Stimulated activated CD4-positive, alpha-beta T cell treated with anti-CD3 and anti-CD28 coated beads, TNF-alpha, amount 100 ng/mL, for 4 hours (primary cell): ENCODE results near the gene OR2T6.
"Not testable (repeated sequence)": the region's sequence is repeated elsewhere in the genome, so short reads cannot be mapped to it uniquely, and the experiment has no call there.

Experiments used
- DNase-seq, 3 experiments: peaks; one replicate each; pipeline ENCODE4 v3.0.0-alpha.2; 2020; ENCODE audit warnings: low read depth in 3 of 3

OR2T6 gene

DNA sequence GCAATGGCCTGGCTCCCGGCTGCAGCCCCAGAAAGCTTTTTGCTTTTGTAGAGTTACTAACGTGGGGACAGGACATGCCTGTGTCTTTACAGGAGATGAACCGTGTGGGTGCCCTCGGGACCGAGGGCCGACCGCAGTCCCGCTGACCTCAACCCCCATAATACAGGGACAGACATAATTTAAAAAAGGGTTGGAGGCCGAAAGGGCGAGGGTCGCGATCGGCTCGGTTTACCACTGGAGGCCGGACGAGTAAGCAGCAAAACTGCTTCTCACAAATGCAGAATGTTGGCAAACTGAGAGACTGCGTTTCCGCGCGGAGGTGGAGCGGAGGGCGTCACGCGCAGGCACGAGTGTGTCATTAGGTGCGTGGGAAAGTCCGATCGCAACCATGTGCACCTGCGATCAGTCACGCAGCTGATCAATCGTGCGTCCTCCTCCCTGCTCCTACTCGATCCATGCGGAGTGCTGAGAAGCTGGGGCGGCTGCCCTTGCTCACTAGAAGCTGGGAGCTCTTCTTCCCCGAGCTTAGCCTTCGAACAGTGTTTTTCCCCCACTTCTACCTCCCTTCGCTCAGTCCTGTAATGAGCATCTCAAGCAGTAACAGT, 58.4 kb downstream of the OR2T6 start:
- not testable (repeated sequence) for DNase-seq

GRCh38 chr1:248434913-248435312, 59.4 kb downstream of the OR2T6 start:
- not testable (repeated sequence) for DNase-seq

- not testable (repeated sequence) for DNase-seq
Measured at GRCh38 chr1:248436303-248436702, 60.8 kb downstream of the OR2T6 start.

DNA sequence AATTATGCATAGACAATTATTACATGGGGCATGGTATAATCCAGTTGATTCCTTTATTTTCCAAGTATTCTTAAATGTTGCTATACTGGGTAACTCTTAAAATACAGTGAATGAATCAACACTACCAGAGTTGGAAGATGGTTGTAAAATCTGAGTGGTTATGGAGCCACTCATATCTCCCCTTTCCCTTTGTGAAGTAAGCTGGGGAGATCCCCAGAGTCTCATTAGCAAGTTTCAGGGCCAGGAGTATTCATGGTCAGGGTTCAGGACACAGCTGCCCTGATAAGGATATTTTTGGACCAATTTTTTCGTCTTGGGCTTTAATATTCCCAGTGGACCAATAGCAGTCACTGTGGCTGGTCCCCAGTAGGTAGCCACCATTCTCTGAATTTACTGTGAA, 63.1 kb downstream of the OR2T6 start:
- not testable (repeated sequence) for DNase-seq

- DNase-seq, result not testable (repeated sequence)
Measured at GRCh38 chr1:248439283-248439682, 63.7 kb downstream of the OR2T6 start.
